CD4-positive, alpha-beta T cell treated with Interleukin-4 for 4 hours (primary cell): ENCODE results near the gene SRGAP2B.
"Not testable (repeated sequence)": the region's sequence is repeated elsewhere in the genome, so short reads cannot be mapped to it uniquely, and the experiment has no call there.

Experiments
- DNase-seq: peaks from one replicate; pipeline ENCODE4 v3.0.0-alpha.2; 2020

Gene SRGAP2B

GRCh38 chr1:145095284-145096057, at the start of gene SRGAP2B, which contains the start of gene FAM72D:
Gene SRGAP2B (minus strand): TSS chr1:145095328. CDS start chr1:145092901, 2,427 bp downstream.
Gene FAM72D (plus strand): TSS chr1:145095974. CDS start chr1:145096848, 874 bp downstream.
- DNase-seq = not testable (repeated sequence)

DNA sequence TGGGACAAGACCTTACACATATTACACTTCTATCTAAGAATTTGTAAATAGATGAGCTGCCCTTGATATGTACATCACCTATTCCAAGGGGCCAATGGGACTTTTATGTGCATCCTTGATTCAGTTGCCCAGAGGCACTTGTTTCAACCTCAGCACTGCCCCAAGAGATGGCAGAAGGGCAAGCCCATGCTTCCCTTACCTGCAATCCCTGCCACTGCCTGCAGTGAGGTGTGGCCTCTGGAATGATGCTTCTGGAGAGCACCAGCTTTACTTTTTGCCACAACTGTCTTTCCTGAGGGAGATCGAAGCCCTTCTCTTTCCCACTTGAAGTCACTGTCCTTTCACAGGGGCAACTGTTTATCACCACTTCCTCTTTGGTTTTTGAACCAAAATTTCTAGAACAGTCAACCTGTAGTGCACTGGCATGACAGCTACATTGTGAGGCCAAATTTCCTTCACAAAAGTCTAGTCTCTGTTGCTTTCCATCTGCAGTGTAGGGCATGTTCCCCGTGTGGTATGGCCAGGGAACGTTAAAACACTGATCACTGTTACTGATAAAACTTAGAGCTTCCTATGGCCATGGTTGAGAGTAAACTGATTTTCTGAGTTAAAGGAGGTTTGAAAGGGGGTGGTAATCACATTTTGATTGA, 49.3 kb upstream of the SRGAP2B start:
- DNase-seq = not testable (repeated sequence)

DNA sequence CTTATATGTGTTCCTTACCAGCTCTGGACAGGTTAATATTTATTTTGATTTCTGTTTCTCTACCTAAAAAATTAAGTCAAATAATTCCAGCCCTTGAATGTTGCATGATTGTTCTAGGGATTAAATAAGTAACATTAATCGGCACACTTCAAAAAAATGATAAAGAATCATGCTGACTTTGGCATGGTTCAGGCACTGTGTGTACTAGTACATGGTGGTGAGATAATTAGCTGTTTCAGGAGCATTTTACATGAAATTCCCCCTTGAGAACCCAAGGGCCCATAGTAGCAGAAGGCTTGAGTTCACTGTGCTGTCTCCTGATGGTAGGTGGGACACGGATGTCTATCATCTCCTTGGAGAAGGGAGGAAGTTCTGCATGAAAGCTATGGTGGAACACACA, 45.4 kb upstream of the SRGAP2B start:
- not testable (repeated sequence) for DNase-seq

- DNase-seq = not testable (repeated sequence)
Measured at GRCh38 chr1:145134476-145134875, 39.3 kb upstream of the SRGAP2B start.

- DNase-seq = not testable (repeated sequence)
Measured at GRCh38 chr1:145128697-145129469, 33.8 kb upstream of the SRGAP2B start.

DNA sequence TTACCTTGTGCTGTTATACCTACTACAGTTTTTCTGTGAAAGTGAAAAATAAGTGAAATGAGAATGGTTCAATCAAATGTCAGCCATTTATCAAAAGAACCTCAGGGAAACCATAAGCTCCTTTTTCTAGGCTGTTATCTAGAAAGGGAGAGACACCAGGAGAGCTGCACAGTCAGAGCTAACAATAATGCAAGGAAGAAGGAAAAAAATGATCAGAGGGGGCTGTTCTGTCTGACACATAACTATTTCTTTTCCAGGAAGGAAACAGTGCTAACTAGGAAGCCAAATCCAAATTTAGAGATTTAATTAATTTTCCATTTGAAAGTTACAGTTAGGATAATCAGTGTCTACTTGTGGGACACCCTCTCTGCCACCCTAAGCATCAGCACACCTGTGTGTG, 32.0 kb upstream of the SRGAP2B start:
- not testable (repeated sequence) for DNase-seq

DNA sequence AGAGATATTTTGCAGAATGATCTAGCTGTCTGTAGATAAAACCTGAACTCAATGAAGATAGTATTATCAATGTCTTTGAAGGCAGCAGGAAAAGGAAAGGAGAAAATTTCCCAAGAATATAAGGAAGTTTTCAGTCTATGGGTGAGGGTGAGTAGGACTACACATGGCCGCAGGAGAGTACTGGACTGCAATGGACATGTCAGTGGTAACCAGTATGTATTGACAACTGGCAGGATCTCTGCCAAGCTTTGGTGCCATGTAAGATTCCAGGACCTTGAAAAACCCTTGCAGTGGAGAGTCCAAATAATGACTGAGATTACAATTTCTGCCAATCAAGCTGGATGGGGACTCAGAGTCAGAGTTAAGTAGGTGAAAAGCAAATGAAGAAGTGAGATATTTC, 30.0 kb upstream of the SRGAP2B start:
- DNase-seq = not testable (repeated sequence)

DNA sequence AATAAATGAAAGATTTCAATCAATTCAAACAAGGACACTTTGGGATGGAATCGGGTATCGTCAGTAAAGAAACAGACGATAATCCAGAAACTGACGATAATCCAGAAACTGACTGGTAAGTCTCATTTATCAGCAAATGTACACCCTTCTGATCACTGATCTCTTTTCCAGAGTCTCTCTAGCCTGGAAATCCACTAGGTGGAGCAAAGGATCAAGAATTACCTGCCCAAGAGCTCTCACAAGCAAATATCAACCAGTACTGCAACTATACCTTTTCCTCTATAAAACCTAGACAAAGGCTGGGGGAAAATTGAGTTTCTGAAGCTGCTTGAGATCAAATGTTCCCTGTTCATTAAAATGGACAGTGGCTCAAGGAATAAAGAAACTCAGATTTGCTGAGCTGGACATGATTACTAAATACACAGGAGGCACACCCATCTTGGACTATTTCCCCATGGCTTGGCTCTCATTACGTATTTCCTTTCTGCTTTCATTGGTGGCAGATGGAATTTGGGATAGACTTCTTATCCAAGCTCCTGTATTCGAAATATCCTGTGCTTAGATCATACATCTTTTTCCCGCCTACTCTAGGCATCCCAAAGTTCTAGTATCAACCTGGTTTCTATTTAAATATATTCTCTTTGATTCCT, 29.0 kb upstream of the SRGAP2B start:
- DNase-seq = not testable (repeated sequence)

DNA sequence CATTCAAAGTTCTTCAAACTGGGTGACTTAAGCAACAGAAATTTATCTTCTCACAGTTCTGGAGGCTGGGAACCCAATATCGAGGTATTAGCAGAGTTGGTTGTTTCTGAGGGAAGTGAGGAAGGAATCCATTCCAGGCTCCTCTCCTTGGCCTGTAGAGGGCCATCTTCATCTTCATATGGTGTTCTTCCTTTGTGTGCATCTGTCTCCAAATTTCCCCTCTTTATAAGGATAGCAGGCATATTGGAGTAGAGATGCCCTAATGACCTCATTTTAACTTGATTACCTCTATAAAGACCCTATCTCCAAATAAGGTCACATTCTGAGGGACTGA, 27.9 kb upstream of the SRGAP2B start:
- DNase-seq = not testable (repeated sequence)

DNA sequence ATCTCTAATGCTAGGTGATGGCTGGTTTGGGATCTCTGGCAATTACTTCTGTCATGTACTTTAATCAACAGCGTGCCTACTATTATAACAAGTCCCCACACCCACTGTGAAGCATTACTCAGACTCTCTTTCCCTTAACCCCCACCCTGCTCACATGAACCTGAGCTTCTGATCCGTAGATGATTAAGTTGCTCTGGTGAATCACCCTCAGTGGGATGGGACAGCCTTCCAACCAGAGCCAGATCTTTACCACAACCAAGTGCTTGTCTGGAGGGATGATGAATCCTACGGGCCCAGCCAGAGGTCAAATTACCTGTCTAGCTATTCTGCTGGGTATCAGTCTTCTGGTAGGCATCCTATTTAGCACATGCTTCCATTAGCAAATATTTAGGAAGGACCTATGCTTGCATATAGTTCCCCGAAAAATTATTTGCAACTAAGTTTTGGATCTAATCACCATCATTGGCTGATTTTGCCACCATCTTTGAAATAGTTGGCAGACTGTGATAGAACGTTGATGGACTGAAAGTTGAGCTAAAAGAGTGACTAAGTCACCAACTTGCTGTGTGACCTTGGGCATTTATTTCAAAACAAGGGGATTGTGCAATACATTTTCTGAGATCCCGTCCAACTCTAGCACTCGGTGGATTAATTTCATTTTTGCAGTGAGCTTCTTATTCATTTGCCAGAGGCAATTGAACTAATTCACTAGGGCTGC, 27.4 kb upstream of the SRGAP2B start:
- not testable (repeated sequence) for DNase-seq

GRCh38 chr1:145119842-145120241, 24.7 kb upstream of the SRGAP2B start:
- not testable (repeated sequence) for DNase-seq

DNA sequence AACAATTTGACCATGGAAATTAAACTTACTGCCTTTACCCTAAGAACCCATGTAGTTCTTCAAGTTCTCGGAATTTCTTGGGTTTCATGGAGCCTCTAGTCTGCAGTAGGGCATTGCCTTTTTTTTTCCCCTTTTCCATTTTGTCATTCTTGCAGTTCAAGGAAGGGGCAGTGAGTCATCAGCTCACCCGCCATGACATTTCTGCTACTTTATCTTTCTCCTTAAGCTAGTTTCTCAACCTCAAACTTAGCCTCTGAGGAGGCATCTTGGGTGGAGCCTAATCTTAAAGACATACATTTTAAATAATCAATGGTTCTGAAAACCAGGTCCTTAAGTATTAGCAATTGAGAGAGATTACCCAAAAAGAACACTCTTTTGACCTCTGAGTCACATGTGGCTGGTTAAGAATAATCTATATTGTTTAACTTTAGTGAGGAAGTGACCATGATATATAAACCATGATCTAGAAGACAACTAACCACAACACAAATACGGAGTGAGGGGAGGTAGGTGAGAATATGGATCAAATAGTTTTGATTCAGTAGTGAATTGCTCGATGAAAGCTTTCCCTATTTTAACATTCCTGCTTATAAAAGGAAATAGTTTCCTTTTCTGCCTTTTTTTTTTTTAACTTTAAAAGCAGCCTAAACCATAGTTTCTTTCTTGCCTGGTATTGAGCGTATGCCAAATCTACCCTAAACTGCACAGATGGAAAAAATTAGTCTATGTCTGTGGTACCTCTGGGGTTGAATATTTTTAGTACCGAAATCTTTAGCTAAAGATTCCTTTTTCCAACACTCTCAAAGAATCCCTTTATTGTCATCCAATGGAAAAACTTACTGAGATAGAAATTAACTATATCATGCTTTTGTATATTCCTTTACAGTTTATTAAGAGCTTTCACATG, 20.7 kb upstream of the SRGAP2B start:
- DNase-seq = not testable (repeated sequence)

DNA sequence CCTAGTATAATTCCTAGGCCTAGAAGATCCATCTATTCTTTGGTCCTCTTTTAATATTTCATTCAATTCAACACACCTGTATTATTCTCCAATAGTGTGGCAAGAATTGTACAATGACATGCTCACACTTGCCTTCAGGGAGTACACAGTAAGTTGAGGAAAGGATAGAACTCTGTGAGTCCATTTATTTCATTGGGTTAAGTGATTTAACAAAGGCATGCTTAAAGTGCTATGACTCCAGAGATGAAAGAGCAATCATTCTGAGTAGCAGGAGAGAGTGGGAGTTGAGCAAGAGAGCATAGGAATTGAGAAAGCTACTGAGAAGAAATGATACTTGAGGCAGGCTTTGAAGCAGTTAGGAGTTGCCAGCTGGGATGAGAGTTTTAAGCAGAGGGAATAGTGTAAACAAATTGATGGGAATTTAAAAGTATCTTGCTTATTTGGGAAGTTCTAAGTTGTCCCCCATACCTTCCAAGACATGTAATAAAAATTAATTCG, 19.5 kb upstream of the SRGAP2B start:
- not testable (repeated sequence) for DNase-seq

- DNase-seq = not testable (repeated sequence)
Measured at GRCh38 chr1:145112703-145113102, 17.6 kb upstream of the SRGAP2B start.

DNA sequence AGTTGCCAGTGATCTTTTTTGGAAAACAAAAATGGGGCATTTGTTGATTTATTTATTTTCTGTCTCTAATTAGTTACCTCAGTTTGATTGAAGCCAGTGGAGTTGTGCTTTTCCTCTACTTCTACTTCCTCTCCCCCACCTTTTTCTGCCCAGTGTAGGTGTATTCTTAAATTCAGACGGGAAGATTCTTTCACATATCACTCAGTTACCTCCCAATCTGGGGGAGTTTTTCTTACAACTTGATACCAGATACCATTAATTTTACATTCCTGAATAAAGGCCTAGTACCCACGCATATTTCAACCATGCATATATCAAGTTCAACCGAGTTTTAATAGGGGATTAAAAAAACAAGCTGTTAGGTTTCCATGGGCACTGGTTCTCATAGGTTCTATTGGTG, 16.5 kb upstream of the SRGAP2B start:
- DNase-seq = not testable (repeated sequence)

- DNase-seq = not testable (repeated sequence)
Measured at GRCh38 chr1:145103294-145103693, 8.2 kb upstream of the SRGAP2B start.

GRCh38 chr1:145101725-145102124, 6.6 kb upstream of the SRGAP2B start:
- not testable (repeated sequence) for DNase-seq

- not testable (repeated sequence) for DNase-seq
Measured at GRCh38 chr1:145094655-145095211, 395 bp downstream of the SRGAP2B start.

GRCh38 chr1:145093517-145094149, 1.5 kb downstream of the SRGAP2B start:
- not testable (repeated sequence) for DNase-seq
